Measurements from ENCODE around the gene KAZALD1.

Gene KAZALD1

GRCh38 chr10:101047961-101048892 lies 13.6 kb upstream of the KAZALD1 start:
- peak; percentile 79 for DNase-seq

DNA sequence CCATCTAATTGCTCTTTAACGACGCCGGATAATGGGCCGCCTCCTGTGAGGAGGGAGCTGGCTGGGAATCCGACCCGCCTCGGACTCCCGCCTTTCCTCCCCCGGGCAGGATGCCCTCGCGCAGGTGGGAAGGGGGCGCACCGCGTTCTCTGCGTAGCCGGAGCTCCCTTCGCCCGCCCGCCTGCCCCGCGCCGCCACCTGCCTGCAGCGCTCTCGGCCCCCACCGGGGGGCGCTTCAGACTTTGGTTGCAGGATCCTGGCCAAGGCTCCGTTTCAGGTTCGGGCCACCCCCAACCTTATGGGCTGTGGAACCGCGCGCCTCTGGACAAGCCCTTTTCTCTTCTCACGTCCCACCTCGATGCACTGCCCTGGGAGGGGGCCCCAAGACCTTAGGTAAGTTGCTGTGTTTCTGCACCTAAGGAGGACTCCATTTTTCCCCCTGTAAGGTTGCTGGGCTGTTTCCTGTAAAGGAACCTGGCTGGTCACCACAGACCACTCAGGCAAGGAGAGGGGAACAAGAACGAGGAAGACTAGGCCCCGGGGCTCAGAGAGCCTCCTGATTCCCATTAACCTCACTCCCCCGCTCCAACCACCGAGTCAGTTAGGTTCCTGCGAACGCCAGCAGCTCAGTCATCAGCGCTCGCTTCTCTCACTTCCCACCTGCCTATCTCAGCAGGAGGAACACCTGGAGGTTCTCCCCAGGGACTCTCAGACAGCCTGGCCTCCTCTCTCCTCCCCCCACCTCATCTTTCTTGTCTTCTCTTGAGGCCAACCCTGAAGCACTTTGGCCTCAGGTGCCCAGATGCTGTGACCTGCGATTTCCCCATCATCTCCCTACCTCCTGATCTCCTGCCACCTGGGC lies 11.3 kb upstream of the KAZALD1 start:
- DNase-seq, result peak; percentile 91

GRCh38 chr10:101052285-101052684 lies 9.5 kb upstream of the KAZALD1 start:
- no peak for DNase-seq

- DNase-seq, result no peak
Measured at GRCh38 chr10:101053516-101053915, 8.3 kb upstream of the KAZALD1 start.

DNA sequence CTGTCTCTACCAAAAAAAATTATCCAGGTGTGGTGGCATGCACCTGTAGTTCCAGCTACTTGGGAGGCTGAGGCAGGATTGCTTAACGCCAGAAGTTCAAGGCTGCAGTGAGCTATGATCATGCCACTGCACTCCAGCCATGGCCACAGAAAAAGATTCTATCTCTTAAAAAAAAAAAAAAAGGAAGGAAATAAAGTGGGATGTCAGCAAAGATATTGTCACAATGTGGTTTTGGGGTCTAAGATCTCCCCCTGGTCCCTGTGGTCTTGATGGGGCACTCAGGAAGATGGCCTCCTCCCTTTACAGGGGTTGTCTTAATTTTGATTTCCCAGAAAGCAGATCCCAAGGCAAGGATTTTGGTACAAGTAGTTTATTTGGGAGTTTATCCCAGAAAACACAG lies 7.4 kb upstream of the KAZALD1 start:
- no peak for DNase-seq

- no peak for DNase-seq
Measured at GRCh38 chr10:101054876-101055275, 6.9 kb upstream of the KAZALD1 start.

- no peak for DNase-seq
Measured at GRCh38 chr10:101055411-101055810, 6.4 kb upstream of the KAZALD1 start.

GRCh38 chr10:101056365-101057151 lies 5.2 kb upstream of the KAZALD1 start:
- DNase-seq, result no peak

- peak; percentile 93 for DNase-seq
Measured at GRCh38 chr10:101060036-101060950, 1.5 kb upstream of the KAZALD1 start.

GRCh38 chr10:101060951-101061623 lies 702 bp upstream of the KAZALD1 start:
- DNase-seq, result peak; percentile 89

GRCh38 chr10:101062232-101063049 lies 652 bp downstream of the KAZALD1 start:
- DNase-seq, result peak; percentile 71

DNA sequence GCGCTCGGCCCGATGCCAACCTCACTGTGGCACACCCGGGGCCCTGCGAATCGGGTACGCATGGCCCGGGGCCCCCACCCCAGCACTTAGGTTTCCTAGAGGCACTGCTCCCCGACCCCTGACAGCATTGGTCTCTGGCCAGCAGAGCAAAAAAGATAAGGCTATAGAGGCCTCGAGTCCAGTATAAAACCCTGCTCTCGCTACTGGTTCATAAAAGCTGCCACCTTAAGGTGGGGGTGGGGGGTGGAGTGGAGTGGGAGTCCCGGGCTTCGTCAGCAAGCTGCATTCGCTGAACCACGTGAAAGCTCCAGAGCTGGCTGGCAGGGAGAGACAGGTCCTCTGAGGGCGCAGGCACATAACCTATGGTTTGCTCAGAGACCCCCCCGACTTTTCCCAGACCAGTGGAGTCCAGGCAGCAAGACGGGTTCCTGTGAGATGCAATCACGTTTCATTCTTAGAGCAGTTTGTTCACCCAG lies 1.3 kb downstream of the KAZALD1 start:
- peak; percentile 42 for DNase-seq

GRCh38 chr10:101063548-101064414 lies 2.0 kb downstream of the KAZALD1 start:
- DNase-seq, result peak; percentile 78

- DNase-seq, result no peak
Measured at GRCh38 chr10:101064415-101065030, 2.7 kb downstream of the KAZALD1 start.

DNA sequence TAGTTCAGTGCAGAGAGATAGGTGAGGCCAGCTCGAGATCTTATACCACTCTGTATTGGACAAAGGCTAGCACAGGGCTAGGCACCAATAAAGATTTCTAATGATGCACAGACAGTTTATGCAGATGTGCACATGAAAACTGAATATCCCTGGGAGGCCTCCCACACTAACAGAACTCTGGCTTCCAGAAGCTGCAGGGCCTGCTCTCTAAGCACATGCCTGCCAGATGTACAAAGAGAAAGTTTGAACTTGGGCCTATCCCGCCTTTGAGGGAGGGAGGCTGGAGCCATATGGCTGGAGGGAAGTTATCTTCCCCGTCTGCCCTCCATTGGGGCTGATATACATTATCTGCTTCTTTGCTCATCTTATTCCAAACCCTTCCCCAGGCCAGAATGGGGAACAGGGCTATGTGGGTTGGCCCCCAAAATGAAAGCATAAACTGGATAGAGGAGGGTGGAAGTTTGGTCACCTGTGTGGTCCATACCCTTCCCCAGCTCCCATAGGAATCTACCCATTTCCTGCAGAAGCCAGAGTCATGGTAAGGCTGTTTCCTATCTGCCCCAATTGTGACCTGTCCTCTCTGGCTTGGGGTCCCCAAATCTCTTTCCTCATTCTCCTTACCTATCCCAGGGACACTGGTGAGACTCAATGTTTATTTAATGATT lies 3.8 kb downstream of the KAZALD1 start:
- no peak for DNase-seq

DNA sequence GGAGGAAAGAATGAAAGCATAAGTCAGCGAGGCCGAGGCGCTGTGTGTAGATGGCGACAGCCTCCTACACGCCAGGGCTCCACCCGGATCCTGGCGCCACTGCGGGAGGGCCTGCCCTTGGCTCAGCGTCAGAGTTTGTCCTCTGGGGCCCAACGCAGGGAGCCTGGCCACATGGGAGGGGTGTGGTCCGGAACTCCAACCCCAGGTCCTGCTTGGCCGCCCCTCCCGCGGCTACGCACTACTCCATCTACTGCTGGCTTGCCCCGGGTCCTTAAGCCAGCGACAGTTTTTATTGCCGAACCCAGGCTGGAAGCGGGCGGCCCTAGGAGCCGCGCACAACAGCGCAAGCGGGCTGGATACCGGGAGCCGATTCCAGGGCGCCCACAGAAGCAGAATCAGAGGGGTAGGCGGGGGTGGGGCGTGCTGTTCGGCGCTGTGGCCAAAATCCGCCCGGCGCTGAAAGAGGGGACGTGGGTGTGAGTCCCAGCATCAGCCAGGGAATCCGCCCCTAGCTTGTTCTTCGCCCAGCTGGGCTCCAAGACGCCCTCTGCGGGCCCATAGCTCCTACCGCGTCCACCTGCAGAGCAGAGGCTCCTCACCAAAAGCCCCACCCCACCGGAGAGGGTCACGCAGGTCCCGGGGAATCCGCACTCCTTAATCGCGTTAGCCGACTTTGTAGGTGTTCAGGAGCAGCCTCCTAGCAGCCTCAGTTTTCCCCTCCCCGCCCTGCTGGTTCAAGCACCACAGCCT lies 4.5 kb downstream of the KAZALD1 start:
- DNase-seq, result peak; percentile 67

DNA sequence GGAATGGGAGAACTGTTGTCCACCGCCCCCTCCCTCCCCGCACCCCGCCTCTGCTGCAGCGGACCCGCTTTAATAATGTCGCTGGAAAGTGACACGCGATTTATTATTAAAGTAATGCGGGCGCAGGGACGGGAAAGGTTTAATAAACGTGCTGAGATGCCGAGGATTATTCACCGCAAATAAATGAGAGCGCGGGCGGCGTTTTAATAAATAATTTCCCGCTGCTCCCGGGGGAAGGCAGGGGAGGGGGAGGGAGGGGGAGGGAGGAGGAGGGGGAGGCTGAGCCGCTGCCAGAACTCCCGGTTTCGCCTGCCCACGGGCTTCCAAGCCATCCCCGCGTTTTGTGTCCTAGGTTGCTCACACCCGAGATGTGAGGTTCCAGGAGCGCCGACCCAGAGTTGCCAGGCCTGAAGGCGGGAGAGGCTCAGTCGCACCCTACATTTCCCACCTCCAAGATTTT lies 5.1 kb downstream of the KAZALD1 start:
- peak; percentile 34 for DNase-seq
